Activated CD4-positive, alpha-beta T cell treated with anti-CD3 and anti-CD28 coated beads for 24 hours (primary cell): ENCODE data around the gene STAB1.

ENCODE experiments used
- DNase-seq, 2 donors: peaks; one replicate each; pipeline ENCODE4 v3.0.0-alpha.2; 2020; ENCODE audit warnings: low read depth in 2 of 2

STAB1 gene

GRCh38 chr3:52507359-52507758 is 12.2 kb downstream of the STAB1 start:
- no peak for DNase-seq

GRCh38 chr3:52509753-52510328 is 14.7 kb downstream of the STAB1 start:
- no peak for DNase-seq

GRCh38 chr3:52511509-52511908 is 16.4 kb downstream of the STAB1 start:
- no peak for DNase-seq

- no peak for DNase-seq
Measured at GRCh38 chr3:52512105-52512504, 17.0 kb downstream of the STAB1 start.

- no peak for DNase-seq
Measured at GRCh38 chr3:52512727-52513126, 17.6 kb downstream of the STAB1 start.

GRCh38 chr3:52513281-52513680 is 18.1 kb downstream of the STAB1 start:
- no peak for DNase-seq

GRCh38 chr3:52514576-52514975 is 19.4 kb downstream of the STAB1 start:
- DNase-seq = no peak

- DNase-seq = no peak
Measured at GRCh38 chr3:52515192-52515591, 20.1 kb downstream of the STAB1 start.

GRCh38 chr3:52516509-52517195 is 21.5 kb downstream of the STAB1 start:
- no peak for DNase-seq

- no peak for DNase-seq
Measured at GRCh38 chr3:52517796-52518722, 22.9 kb downstream of the STAB1 start.

GRCh38 chr3:52518723-52519444 is 23.7 kb downstream of the STAB1 start:
- no peak for DNase-seq

GRCh38 chr3:52519445-52520140 is 24.5 kb downstream of the STAB1 start:
- no peak for DNase-seq

- DNase-seq = no peak
Measured at GRCh38 chr3:52520141-52520667, 25.1 kb downstream of the STAB1 start.

- DNase-seq = no peak
Measured at GRCh38 chr3:52520716-52521487, 25.8 kb downstream of the STAB1 start.

- no peak for DNase-seq
Measured at GRCh38 chr3:52521488-52521824, 26.3 kb downstream of the STAB1 start.

- DNase-seq = no peak
Measured at GRCh38 chr3:52521881-52522650, 26.9 kb downstream of the STAB1 start.

GRCh38 chr3:52522651-52523251 is 27.6 kb downstream of the STAB1 start:
- DNase-seq = no peak

GRCh38 chr3:52523386-52524257 is 28.5 kb downstream of the STAB1 start:
- no peak for DNase-seq
